ENCODE results near the gene SYNGR1.
"Not testable (repeated sequence)": the region's sequence is repeated elsewhere in the genome, so short reads cannot be mapped to it uniquely, and the experiment has no call there.

SYNGR1 gene

GRCh38 chr22:39405346-39406085, 55.7 kb downstream of the SYNGR1 start:
- DNase-seq (ENCODE audit: low read depth): no peak

DNA sequence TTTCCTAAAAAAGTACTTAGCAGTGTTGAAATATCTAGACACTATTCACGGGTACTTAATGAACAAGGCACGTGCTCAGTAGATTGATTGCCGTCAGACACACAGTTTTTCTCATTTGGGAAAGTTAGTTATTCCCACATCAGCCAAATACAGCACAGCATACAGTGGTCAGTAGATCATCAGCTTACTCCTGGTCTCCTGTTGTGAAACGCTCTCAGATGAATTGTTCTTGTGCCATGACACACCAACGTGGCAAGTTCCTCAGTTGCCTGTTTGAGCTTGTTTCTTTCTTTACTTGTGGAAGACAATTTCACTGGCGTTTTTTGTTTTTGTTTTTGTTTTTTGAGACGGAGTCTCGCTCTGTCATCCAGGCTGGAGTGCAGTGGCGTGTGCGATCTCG, 58.4 kb downstream of the SYNGR1 start:
- no peak for DNase-seq (ENCODE audit: low read depth)

DNA sequence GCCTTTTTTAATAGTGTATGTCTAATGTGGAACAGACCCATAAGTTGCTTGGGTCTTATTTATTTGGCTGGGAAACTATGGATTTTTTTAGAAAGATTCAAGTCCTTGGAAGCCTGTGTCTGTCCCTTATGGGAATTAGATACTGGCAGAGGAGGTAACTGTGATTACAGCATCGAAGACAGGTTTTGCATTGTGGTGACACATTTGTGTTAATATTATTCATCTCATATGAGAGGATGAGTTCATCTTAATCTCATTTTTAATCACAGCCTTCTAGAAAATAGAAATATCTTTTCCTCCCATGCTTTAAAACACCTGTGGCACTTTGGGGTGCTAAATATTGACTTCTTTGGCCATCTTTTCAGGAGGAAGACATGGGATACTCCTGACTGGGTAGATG, 59.0 kb downstream of the SYNGR1 start:
- no peak for DNase-seq (ENCODE audit: low read depth)

DNA sequence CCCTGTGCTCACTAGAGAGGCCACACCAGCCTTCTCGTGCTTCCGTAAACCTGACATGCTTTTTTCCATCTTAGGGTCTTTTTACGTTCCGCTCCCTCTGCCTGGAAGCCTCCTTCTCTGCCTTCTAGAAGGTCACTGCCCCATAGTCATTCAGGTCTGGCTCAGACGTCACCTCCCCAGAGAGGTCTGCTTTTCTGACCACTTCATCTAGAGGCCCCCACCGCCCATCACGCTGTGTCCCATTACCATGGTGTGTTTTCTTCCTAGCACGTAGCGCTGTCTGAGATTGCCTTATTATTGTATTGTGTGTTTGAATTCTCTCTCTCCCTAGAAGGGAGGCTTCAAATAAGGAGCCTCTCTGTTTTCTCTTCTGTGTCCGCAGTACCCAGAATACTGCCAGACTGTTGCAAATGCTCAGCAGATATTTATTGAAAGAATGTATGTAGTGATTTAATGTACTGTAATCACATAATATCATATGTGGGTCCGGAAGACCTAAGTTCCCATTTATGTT, 59.8 kb downstream of the SYNGR1 start:
- DNase-seq (ENCODE audit: low read depth): no peak

GRCh38 chr22:39410264-39410663, 60.5 kb downstream of the SYNGR1 start:
- no peak for DNase-seq (ENCODE audit: low read depth)

DNA sequence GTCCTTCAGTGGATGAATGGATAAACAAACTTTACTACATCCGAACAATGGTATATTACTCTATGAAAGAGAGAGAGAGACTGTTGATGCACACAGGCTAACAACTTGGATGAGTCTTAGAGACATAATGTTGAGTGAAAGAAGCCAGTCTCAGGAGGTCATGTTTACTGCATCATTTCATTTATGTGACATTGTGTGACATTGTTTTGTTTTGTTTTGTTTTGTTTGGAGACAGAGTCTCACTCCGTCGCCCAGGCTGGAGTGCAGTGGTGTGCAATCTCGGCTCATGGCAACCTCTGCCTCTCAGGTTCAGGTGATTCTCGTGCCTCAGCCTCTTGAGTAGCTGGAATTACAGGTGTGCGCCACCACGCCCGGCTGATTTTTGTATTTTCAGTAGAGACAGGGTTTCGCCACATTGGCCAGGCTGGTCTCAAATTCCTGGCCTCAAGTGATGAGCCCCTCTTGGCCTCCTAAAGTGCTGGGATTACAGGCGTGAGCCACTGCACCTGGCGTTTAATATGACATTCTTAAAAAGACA, 62.1 kb downstream of the SYNGR1 start:
- not testable (repeated sequence) for DNase-seq (ENCODE audit: low read depth)

DNA sequence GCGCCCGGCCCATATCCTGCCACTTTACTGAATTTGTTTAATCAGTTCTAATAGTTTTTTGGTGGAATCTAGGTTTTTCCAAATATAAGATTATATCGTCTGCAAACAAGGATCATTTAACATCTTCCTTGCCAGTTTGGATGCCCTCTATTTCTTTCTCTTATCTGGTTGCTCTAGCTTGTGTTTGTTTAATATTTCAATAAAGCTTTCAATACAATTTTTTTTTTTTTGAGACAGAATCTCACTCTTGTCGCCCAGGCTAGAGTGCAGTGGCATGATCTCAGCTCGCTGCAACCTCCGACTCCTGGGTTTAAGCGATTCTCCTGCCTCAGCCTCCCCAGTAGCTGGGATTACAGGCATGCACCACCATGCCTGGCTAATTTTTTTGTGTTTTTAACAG, 63.4 kb downstream of the SYNGR1 start:
- not testable (repeated sequence) for DNase-seq (ENCODE audit: low read depth)

DNA sequence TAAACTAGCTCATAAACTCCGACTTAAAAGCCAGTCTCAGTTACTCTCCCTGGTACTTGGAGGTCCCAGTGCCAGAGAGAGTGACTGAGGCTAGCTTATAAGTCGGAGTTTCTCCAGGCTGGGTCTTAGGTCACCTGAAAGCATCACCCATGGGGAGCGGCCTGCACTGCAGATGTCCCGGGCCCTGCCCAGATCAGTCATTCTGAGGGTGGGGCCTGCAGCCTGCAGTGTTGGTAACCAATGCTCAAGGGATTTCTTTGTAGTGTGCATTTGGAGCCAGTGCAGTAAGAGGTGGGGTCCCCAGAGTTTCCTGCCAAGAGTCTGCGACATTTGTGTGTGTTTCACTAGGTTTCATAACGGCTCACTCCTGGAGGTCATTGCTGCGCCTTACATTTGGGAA, 64.6 kb downstream of the SYNGR1 start:
- DNase-seq (ENCODE audit: low read depth): no peak

GRCh38 chr22:39414886-39415285, 65.1 kb downstream of the SYNGR1 start:
- no peak for DNase-seq (ENCODE audit: low read depth)

- no peak for DNase-seq (ENCODE audit: low read depth)
These were observed 65.7 kb downstream of the SYNGR1 start for GRCh38 chr22:39415506-39415905.

DNA sequence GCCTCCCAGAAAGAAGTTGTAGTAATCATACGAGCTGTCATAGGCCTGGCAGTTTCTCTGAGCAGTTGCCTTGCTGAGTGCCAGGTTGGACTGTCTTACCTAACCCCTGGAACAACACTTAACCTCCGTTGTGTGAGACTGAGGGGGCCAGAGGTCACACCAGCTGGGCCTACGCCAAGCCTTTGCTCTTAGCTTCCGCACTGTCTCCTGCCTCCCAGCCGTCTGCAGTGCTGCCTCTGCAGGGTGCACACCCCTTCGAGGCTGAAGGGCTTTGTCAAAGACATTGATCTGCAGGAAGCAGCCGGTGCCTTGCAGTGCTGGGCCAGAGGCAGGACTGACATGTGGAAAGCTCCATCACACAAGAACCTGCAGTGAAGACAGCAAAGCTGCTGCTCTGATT, 66.5 kb downstream of the SYNGR1 start:
- DNase-seq (ENCODE audit: low read depth): no peak

- DNase-seq (ENCODE audit: low read depth): no peak
These were observed 67.8 kb downstream of the SYNGR1 start for GRCh38 chr22:39417641-39418040.

- no peak for DNase-seq (ENCODE audit: low read depth)
These were observed 68.9 kb downstream of the SYNGR1 start for GRCh38 chr22:39418696-39419095.

DNA sequence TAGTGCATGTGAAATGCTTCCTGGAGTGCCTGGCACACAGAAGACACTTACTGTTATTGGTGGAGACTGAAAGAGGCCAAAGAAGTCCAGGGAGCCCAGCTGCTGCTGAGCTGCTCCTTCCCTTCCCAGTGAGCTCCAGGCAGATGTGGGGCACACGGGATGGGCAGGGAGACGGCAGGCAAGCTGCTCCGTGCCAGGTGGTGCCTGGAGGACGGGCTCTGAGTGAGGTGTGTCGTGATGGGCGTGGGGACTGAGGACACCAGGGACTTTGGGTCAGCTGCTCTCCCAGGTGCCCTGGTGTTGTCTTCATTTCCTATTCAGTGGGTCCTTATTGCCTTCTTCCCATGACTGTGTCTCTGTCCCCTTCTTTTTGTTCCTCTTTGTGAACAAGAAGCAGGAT, 69.3 kb downstream of the SYNGR1 start:
- DNase-seq (ENCODE audit: low read depth): no peak

DNA sequence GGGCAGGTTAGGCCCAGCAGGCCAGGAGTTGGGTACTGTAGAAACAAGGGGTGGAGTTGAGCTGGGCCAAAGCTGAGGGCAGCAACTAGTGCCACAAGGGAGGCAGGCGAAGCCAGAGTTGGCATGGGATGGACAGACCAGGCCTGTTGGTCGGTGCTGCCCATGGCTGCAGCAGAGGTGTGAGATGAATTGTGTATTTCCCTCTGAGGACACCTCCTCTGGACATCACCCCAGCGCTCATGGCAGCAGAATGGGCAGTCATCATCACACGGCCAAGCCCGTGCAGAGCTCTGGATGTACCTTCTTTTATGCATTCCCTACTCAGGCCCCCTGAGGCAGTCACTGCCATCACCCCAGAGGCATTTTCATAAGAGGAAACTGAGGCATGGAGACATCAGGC, 70.1 kb downstream of the SYNGR1 start:
- DNase-seq (ENCODE audit: low read depth): no peak

GRCh38 chr22:39421691-39422090, 71.9 kb downstream of the SYNGR1 start:
- DNase-seq (ENCODE audit: low read depth): no peak

DNA sequence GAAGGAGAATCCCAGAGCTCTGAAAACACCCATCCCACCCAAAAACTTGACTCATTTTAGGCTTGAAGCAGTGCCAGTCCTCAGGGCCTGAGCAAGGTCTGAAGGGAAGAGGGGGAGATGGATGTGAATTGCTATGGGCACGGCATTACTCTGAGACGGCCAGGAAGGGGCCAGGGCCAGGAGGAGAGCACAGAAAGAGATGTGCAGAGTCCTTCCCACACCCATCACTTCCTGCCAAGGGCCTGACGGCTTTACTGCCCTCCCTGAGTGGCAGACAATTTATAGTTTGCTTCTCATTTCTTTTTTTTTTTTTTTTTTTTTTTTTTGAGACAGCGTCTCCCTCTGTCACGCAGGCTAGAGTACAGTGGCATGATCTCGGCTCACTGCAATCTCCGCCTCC, 72.3 kb downstream of the SYNGR1 start:
- DNase-seq (ENCODE audit: low read depth): no peak

DNA sequence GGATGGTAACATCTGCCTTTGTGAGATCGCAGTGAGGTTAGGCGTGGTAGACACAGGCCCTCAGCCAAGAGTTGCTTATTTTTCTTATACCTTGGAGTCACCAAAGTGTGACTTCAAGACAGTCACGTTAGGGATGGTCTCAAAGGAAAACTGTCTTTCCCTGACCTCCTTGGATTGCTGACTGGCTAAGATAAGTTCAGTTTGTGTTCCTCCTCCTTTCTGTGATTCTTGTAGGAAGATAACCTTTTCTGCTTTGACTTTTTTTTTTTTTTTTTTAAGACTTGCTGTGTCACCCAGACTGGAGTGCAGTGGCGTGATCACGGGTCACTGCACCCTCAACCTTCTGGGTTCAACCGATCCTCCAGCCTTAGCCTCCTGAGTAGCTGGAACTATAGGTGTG, 72.9 kb downstream of the SYNGR1 start:
- DNase-seq (ENCODE audit: low read depth): no peak

DNA sequence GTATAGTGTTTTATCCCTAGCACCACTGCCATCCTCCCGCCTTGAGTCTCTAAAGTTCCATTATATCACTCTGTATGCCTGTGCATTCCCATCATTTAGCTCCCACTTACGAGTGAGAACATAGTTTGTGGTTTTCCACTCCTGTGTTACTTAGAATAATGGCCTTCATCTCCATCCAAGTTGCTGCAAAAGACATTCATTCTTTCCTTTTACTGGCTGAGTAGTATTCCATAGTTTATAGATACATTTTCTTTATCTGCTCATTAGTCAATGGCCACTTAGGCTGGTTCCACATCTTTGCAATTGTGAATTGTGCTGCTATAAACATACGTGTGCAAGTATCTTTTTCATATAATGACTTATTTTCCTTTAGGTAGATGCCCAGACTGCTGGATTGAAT, 74.2 kb downstream of the SYNGR1 start:
- no peak for DNase-seq (ENCODE audit: low read depth)

GRCh38 chr22:39426380-39427043, 76.7 kb downstream of the SYNGR1 start:
- DNase-seq (ENCODE audit: low read depth): no peak

- DNase-seq (ENCODE audit: low read depth): no peak
These were observed 78.2 kb downstream of the SYNGR1 start for GRCh38 chr22:39427751-39428596.

DNA sequence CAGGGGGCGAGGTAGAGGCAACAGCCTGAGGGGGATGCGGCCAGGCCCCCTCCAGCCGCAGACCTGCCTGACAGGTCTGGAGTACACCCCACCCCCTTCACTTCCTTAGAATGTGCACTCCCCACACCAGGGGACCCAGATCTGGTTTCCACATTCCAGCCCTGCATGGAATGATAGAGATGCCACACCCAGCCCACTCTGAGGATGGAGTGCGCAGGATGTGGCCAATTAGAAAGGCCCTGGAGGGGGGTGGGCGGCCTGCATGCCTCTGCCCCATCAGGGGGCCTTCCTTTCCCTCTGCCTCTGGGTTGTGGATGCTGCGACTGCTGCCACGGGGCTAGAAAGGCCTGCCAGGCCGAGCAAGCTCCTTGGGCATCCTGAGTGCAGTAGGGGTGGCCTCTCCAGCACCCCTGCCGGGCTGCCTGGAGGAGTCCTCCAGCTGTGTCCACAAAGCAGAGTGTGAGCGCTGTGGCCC, 78.8 kb downstream of the SYNGR1 start:
- peak; percentile 82 for DNase-seq (ENCODE audit: low read depth)

All from CMK (cell line).